Ramos (cell line): ENCODE data around the gene TMEM245.

Source experiments
- in situ Hi-C: fragments of 300-500 bp; cut with MboI; formaldehyde crosslinking; loops from one replicate; pipeline ENCODE4 v1.14.3; 2022; ENCODE audit warnings: low sequenced_read_pairs; ENCODE audit not compliant: unreplicated experiment

The TMEM245 gene

GRCh38 chr9:109119439-109120203 lies at the start of gene TMEM245:
TSS of gene TMEM245 (minus strand) at chr9:109119947. CDS start at chr9:109119913, 34 bp downstream.
- in situ Hi-C loops = no loop called here

GRCh38 chr9:109168170-109168569 lies 48.4 kb upstream of the TMEM245 start:
- in situ Hi-C loops = no loop called here

DNA sequence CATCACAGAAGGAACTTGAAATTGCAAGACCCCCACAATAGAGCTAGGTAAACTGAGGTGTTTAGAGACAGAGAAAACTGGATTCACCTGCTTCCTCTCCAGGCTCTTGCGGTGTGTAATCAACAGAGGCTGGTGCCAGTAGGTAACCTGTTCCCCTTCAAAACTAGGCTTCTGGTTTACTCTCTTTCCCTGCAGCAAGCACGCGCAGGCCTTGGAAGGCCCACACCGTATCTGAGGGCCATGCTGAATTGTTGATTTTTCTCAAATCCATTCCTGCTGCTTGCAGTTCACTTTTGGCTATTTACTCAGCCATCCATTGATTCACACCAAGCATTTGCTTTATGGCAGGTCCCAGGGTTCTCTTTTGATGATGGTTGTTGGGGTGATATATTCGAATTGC lies 48.0 kb upstream of the TMEM245 start:
- in situ Hi-C loops = no loop called here

GRCh38 chr9:109166771-109167601 lies 47.2 kb upstream of the TMEM245 start, which contains the start of gene FRRS1L:
TSS of gene FRRS1L (minus strand) at chr9:109167249. CDS start at chr9:109167138, 111 bp downstream.
- in situ Hi-C loops = no loop called here

- in situ Hi-C loops = no loop called here
Measured at GRCh38 chr9:109166171-109166770, 46.5 kb upstream of the TMEM245 start.

DNA sequence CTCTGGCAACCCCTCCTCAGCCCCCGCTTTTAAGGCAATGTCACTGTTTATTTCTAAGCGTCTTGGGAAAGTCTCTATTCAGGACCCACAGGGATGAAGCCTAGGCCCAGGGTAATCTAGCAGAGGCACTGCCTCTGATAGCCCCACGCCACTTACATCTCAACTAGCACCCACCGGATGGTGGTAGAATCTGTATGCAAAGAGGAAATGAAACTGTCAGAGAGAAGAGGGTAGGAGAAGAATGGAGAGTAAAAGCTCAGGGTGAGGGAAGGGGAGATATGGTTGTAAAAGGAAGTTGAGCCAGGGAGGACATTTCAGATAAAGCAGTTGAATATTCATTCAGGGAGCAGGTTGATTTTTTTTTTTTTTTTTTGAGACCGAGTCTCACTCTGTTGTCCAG lies 44.3 kb upstream of the TMEM245 start:
- in situ Hi-C loops = no loop called here

DNA sequence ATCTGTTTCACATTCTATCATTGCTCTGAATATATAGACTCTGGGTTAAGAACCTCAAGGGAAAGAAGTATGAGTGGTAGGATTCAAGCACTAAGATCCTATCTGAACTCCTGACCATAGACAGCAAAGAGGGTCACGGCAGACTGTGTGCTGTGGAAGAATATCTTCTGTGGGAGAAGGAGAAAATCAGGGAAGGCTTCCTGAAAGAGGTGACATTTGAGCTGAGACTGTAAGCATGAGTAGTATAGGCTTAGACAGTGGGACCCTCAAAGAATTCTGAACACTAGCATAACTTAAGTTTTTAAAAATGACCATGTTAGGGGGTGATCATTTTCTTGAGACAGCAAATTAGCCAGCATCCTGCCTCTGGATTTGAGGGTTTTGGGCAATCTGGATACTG lies 43.4 kb upstream of the TMEM245 start:
- in situ Hi-C loops = no loop called here

GRCh38 chr9:109162677-109163076 lies 42.9 kb upstream of the TMEM245 start:
- in situ Hi-C loops = no loop called here

GRCh38 chr9:109161471-109161870 lies 41.7 kb upstream of the TMEM245 start:
- in situ Hi-C loops = no loop called here

GRCh38 chr9:109159583-109159982 lies 39.8 kb upstream of the TMEM245 start:
- in situ Hi-C loops = no loop called here

GRCh38 chr9:109158651-109159050 lies 38.9 kb upstream of the TMEM245 start:
- in situ Hi-C loops = no loop called here

DNA sequence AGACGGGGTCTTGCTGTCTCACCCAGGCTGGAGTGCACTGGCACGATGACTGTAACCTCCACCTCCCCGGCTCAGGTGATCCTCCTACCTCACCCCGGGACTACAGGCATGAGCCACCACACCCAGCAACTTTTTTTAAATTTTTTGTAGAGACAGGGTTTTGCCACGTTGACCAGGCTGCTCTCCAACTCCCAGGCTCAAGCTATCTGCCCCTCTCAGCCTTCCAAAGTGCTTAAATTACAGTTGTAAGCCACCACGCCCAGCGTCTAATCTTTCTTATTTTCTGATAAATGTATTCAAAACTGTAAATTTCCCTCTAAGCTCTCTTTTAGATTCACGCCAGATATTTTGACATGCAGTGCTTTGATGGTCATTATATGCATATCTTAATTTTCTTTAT lies 37.0 kb upstream of the TMEM245 start:
- in situ Hi-C loops = no loop called here

- in situ Hi-C loops = no loop called here
Measured at GRCh38 chr9:109150925-109151545, 31.3 kb upstream of the TMEM245 start.

DNA sequence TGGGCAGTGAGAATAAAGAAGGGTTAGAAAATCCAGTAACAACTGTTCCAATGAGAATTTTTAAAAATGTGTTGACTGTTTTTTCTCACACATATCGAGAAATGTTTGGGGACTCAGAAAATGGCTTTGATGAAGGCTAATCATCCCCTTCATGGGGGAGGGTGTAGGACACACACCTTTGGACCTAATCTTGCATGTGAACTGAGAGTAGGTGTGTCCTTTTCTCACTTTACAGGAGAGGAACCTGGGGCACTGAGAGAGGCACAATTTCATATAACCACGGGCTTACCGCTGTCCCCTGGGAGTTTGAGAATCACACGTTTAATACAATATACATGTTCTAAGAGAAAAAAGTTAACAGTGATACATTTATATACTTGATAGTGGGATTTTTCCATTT lies 30.0 kb upstream of the TMEM245 start:
- in situ Hi-C loops = no loop called here

GRCh38 chr9:109149089-109149488 lies 29.3 kb upstream of the TMEM245 start:
- in situ Hi-C loops = no loop called here

- in situ Hi-C loops = no loop called here
Measured at GRCh38 chr9:109145051-109145450, 25.3 kb upstream of the TMEM245 start.

DNA sequence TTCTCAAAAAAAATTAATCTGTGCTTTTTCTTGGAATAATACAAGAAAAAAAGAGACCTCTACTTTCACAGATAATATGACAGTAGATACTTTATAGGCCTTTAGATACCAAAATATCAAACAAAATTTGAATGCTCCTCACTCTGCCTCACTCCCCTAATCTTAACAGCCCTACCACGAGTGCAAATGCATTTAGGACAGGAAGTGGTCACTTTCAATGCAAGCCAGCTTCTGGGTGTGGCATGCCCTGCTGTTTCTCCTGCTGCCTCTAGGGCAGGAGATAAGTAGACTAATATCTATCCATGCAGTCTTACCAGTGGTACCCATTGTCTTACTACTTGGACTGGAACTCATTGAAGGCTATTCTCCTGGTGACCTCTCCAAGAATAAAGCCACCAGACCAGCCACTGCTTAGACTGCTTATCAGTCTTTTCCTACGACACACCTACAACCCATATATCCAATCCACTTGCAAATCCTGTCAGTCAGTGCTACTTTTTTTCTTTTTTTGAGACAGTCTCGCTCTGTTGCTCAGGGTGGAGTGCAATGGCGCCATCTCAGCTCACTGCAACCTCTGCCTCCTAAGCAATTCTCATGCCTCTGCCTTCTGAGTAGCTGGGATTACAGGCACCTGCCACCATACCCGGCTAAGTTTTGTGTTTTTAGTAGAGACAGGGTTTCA lies 24.3 kb upstream of the TMEM245 start:
- in situ Hi-C loops = no loop called here

- in situ Hi-C loops = no loop called here
Measured at GRCh38 chr9:109141375-109141774, 21.6 kb upstream of the TMEM245 start.

GRCh38 chr9:109139851-109140250 lies 20.1 kb upstream of the TMEM245 start:
- in situ Hi-C loops = no loop called here

DNA sequence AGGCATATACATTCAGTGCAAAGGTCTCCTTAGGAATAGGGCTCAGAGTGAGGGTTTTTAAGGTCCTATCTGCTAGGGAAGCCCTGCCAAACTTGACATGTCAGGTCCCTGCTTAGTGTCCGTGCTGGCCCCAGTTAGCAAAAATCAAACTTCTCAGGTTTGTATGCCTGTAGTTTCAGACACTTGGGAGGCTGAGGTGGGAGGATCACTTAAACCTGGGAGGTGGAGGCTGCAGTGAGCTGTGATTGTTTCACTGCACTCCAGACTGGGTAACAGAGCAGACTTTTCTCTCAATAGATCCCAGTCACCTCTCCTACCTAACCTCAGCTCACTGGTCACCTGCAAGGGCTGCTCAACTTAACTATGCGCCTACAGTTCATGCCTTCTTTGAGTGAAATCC lies 18.7 kb upstream of the TMEM245 start:
- in situ Hi-C loops = no loop called here
